Measurements from ENCODE around the gene ARHGAP15.
"Not testable (repeated sequence)": the region's sequence is repeated elsewhere in the genome, so short reads cannot be mapped to it uniquely, and the experiment has no call there.

ARHGAP15 gene

GRCh38 chr2:143528021-143528420 is 398.8 kb downstream of the ARHGAP15 start:
- H3K4me3 ChIP-seq (ENCODE audit: low read depth, low read length), result no peak overlapping the region
- TF ChIP-seq CTCF (IDR thresholded peaks at IDR 0.05; ENCODE audit: borderline replicate concordance, insufficient read depth, low read depth, low read length), result no peak

- TF ChIP-seq CTCF (IDR thresholded peaks at IDR 0.05; ENCODE audit: borderline replicate concordance, insufficient read depth, low read depth, low read length), result no peak
- no peak overlapping the region for H3K4me3 ChIP-seq (ENCODE audit: low read depth, low read length)
Observed at GRCh38 chr2:143529118-143529720, 400.0 kb downstream of the ARHGAP15 start.

- TF ChIP-seq CTCF (IDR thresholded peaks at IDR 0.05; ENCODE audit: borderline replicate concordance, insufficient read depth, low read depth, low read length), result no peak
- no peak overlapping the region for H3K4me3 ChIP-seq (ENCODE audit: low read depth, low read length)
Observed at GRCh38 chr2:143530758-143531157, 401.5 kb downstream of the ARHGAP15 start.

- no peak overlapping the region for H3K4me3 ChIP-seq (ENCODE audit: low read depth, low read length)
- TF ChIP-seq CTCF (IDR thresholded peaks at IDR 0.05; ENCODE audit: borderline replicate concordance, insufficient read depth, low read depth, low read length), result no peak
Observed at GRCh38 chr2:143532061-143532460, 402.8 kb downstream of the ARHGAP15 start.

- TF ChIP-seq CTCF (IDR thresholded peaks at IDR 0.05; ENCODE audit: borderline replicate concordance, insufficient read depth, low read depth, low read length), result no peak
Observed at GRCh38 chr2:143533846-143534245, 404.6 kb downstream of the ARHGAP15 start.

GRCh38 chr2:143535802-143536201 is 406.6 kb downstream of the ARHGAP15 start:
- no peak for TF ChIP-seq CTCF (IDR thresholded peaks at IDR 0.05; ENCODE audit: borderline replicate concordance, insufficient read depth, low read depth, low read length)
- no peak overlapping the region for H3K4me3 ChIP-seq (ENCODE audit: low read depth, low read length)

More at GRCh38 chr2:143533846-143534245, 404.6 kb downstream of the ARHGAP15 start:
- no peak overlapping the region for H3K4me3 ChIP-seq (ENCODE audit: low read depth, low read length)

- not testable (repeated sequence) for H3K4me3 ChIP-seq (ENCODE audit: low read depth, low read length)
Observed at GRCh38 chr2:143541899-143542298, 412.7 kb downstream of the ARHGAP15 start.

All from GM12875 (cell line).